HT1080 (cell line): Measurements from ENCODE around the gene GRIN2A. TPM values are rescaled to one million over a fixed set of nuclear protein-coding genes. Genes with fewer than 3 reads are reported as not detected.

Source experiments
- small RNA-seq: library from RNA; depleted of rRNA; stranded (forward); fragments of <200 nt; gene quantifications from one replicate; pipeline ENCODE3, GENCODE V24; 2014
- total RNA-seq: library from RNA; depleted of rRNA; stranded (reverse); fragments of >200 nt; shearing (Covaris generic); gene quantifications from 2 replicates; pipeline ENCODE4 v1.2.3, GENCODE V29; 2014; rRNA removed

GRIN2A gene
- total RNA-seq, 1 experiment from 2014 or later, result not detected

Small RNA genes lying within 50 kb of the gene (small RNA-seq; reads per million reads assigned to genes)
- not detected for gene RN7SL493P

Other genes starting within 250 kb of the GRIN2A start
- 3.6 and 6.7 TPM in 2 replicates for gene ATF7IP2, start 203.6 kb upstream of the GRIN2A start, total RNA-seq